ENCODE data around the gene GRK5. TPM values are rescaled to one million over a fixed set of nuclear protein-coding genes. Genes with fewer than 3 reads are reported as not detected.

GRK5 gene
- total and polyA plus RNA-seq, 4 donors, result 18.5 to 43.1 (median 40.3) TPM

- Histone ChIP-seq H3K36me3 (ENCODE audit: control insufficient read depth in 4 of 4, insufficient read depth in 4 of 4, low read length in 4 of 4) (peaks cover 0 to 46% (median 22%) of the 10 kb centered on the region in 4 donors), H3K27me3 (ENCODE audit: control insufficient read depth in 3 of 3, insufficient read depth in 3 of 3, low read length in 2 of 3) (no peaks in the 10 kb centered on the region), H3K4me3 (no peak overlapping the region), H3K9ac (ENCODE audit: insufficient read depth in 1 of 2, low read length in 2 of 2) (no peak overlapping the region), H3K27ac (ENCODE audit: low read depth in 1 of 2, low read length in 1 of 2) (no peak overlapping the region), H3K9me3 (ENCODE audit: control insufficient read depth in 4 of 4, insufficient read depth in 3 of 4, low read length in 3 of 4) (no peaks in the 10 kb centered on the region), H3K4me1 (ENCODE audit: control insufficient read depth in 5 of 5, insufficient read depth in 5 of 5, low read length in 5 of 5) (peaks cover 0 to 2% (median 0%) of the 10 kb centered on the region in 5 donors)
- TF ChIP-seq CTCF (IDR thresholded peaks at IDR 0.05; ENCODE audit: control extremely low read depth, extremely low read depth), result no peak
- DNase-seq (no peak), ATAC-seq (ENCODE audit: insufficient read depth, low FRiP score) (no peak)
- WGBS, 2 donors, result 89 to 93% methylated on average over 11 of the region's 11 CpGs
Measured at GRCh38 chr10:119453313-119453712, 245.9 kb downstream of the GRK5 start.

DNA sequence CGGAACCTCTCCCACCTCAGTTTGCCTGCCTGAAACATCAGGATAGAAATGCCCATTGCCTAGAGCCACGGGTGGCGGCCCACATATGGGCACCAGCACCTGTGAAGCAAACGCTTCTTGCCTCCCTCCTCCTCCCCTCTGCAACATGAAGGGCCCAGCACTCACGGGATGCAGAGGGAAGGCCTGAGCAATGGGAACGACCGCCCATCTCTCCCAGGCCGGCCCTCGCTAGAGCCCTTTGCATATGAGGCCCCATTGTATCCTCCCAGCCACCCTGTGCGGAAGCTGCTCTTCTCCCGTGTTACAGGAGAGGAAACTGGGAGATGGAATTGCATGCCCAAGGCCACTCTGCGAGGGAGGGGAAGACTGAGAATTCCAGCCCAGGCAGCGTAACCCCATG is 246.9 kb downstream of the GRK5 start:
- H3K4me3 ChIP-seq, result no peak overlapping the region
- H3K27ac ChIP-seq (ENCODE audit: low read depth in 1 of 2, low read length in 1 of 2), result no peak overlapping the region
- TF ChIP-seq CTCF (IDR thresholded peaks at IDR 0.05; ENCODE audit: control extremely low read depth, extremely low read depth), result no peak
- no peaks in the 10 kb centered on the region for H3K27me3 ChIP-seq (ENCODE audit: control insufficient read depth in 3 of 3, insufficient read depth in 3 of 3, low read length in 2 of 3)
- WGBS, 2 donors, result 89 to 95% methylated on average over 13 of the region's 13 CpGs
- H3K9ac ChIP-seq (ENCODE audit: insufficient read depth in 1 of 2, low read length in 2 of 2), result no peak overlapping the region
- ATAC-seq (ENCODE audit: insufficient read depth, low FRiP score) (no peak), DNase-seq (no peak)
- H3K36me3 ChIP-seq (ENCODE audit: control insufficient read depth in 4 of 4, insufficient read depth in 4 of 4, low read length in 4 of 4), result peaks cover 0 to 45% (median 13%) of the 10 kb centered on the region in 4 donors
- no peaks in the 10 kb centered on the region for H3K9me3 ChIP-seq (ENCODE audit: control insufficient read depth in 4 of 4, insufficient read depth in 3 of 4, low read length in 3 of 4)
- H3K4me1 ChIP-seq (ENCODE audit: control insufficient read depth in 5 of 5, insufficient read depth in 5 of 5, low read length in 5 of 5), result peaks cover 0 to 2% (median 0%) of the 10 kb centered on the region in 5 donors

- no peak overlapping the region for H3K4me3 ChIP-seq
- WGBS, 2 donors, result 92 to 97% methylated on average over 18 of the region's 18 CpGs
- H3K4me1 ChIP-seq (ENCODE audit: control insufficient read depth in 5 of 5, insufficient read depth in 5 of 5, low read length in 5 of 5), result peaks cover 0 to 2% (median 0%) of the 10 kb centered on the region in 5 donors
- TF ChIP-seq CTCF (IDR thresholded peaks at IDR 0.05; ENCODE audit: control extremely low read depth, extremely low read depth), result no peak
- ATAC-seq (ENCODE audit: insufficient read depth, low FRiP score) (no peak), DNase-seq (no peak)
- H3K36me3 ChIP-seq (ENCODE audit: control insufficient read depth in 4 of 4, insufficient read depth in 4 of 4, low read length in 4 of 4), result peaks cover 0 to 45% (median 11%) of the 10 kb centered on the region in 4 donors
- no peaks in the 10 kb centered on the region for H3K27me3 ChIP-seq (ENCODE audit: control insufficient read depth in 3 of 3, insufficient read depth in 3 of 3, low read length in 2 of 3)
- H3K27ac ChIP-seq (ENCODE audit: low read depth in 1 of 2, low read length in 1 of 2), result no peak overlapping the region
- no peak overlapping the region for H3K9ac ChIP-seq (ENCODE audit: insufficient read depth in 1 of 2, low read length in 2 of 2)
- no peaks in the 10 kb centered on the region for H3K9me3 ChIP-seq (ENCODE audit: control insufficient read depth in 4 of 4, insufficient read depth in 3 of 4, low read length in 3 of 4)
Measured at GRCh38 chr10:119454990-119455389, 247.6 kb downstream of the GRK5 start.

Measured in lung (tissue), 12 donors.